ENCODE data around the gene HTR5A. TPM values are rescaled to one million over a fixed set of nuclear protein-coding genes. Genes with fewer than 3 reads are reported as not detected.

The HTR5A gene
- total and polyA plus RNA-seq, 2 of the 13 experiments (the other 11 are each of a cell fraction or from before 2014, with no cell fraction given) = not detected

- TF ChIP-seq KLF6 (CRISPR knock-in tag; IDR thresholded peaks at IDR 0.05) (no peak), ZNF768 (CRISPR knock-in tag; IDR thresholded peaks at IDR 0.05) (no peak)
Measured at GRCh38 chr7:155071121-155071651, 1.1 kb downstream of the HTR5A start (continued).

DNA sequence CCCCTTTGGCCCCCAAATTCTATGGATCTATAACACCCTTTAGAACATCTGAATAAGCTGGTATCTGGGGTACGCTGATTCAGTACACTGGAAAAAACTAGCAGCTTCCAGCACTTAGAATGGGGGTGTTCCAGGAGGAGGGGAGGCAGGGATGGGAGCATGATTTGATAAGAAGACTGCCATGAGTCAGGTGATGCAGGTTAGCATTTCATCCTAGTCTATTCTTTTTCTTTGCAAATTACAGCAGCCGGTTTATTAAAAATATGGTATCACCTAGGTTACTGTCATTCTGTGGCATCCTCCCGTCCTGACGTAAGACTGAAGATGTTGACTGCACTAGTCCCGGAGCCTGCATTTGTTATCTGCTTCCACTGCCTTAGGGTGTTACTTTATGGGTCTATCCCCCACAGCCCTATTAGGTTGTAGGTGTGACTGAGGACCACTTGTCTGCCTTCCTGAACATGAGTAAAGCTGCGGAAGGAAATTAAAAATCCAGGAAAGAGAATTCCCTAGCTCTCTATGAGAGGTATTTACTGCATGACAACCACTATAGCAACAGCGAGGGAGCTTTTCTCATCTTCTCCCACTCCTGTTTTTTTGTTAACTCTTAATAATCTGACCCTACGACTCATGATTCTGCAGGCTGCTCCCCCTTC lies 1.9 kb downstream of the HTR5A start:
- intact Hi-C loops (cut with micrococcal nuclease; ENCODE audit: unreplicated experiment) (no loop called here), in situ Hi-C loops (cut with HindIII; ENCODE audit: extremely low pct_ligation_motif_present, low pct_unique_long_range_greater_than_20kb) (no loop called here)
- Histone ChIP-seq H3K9ac (ENCODE audit: insufficient read depth, low read depth, low read length) (no peak overlapping the region), H3K27ac (ENCODE audit: extremely low read length, insufficient read depth, low read length) (no peak overlapping the region), H3K4me2 (ENCODE audit: low read depth, low read length) (no peak overlapping the region), H3K4me1 (ENCODE audit: insufficient read depth, low read length) (no peaks in the 10 kb centered on the region), H4K20me1 (ENCODE audit: insufficient read depth, low read length) (no peaks in the 10 kb centered on the region; the same call in 1 of the 2 replicates), H3K4me3 (replicated peaks in 1 of 3; ENCODE audit: insufficient read depth in 1 of 3, low read depth in 2 of 3, low read length in 3 of 3) (no peak overlapping the region), H3K9me3 (ENCODE audit: low read length) (no peaks in the 10 kb centered on the region), H3K27me3 (ENCODE audit: control insufficient read depth in 1 of 2, insufficient read depth in 2 of 2, low read length in 2 of 2) (no peaks in the 10 kb centered on the region), H2AFZ (ENCODE audit: low read length) (no peak overlapping the region), H3K36me3 (replicated peaks in 1 of 2; ENCODE audit: control insufficient read depth in 1 of 2, insufficient read depth in 2 of 2, low read length in 2 of 2) (no peaks in the 10 kb centered on the region), H3K79me2 (ENCODE audit: insufficient read depth, low read length) (no peaks in the 10 kb centered on the region)
- FAIRE-seq (no peak), ATAC-seq (no peak), DNase-seq (ENCODE audit: low spot score) (no peak)
- no TSS peak for BruUV-seq (replicated peaks)
- 24% methylated on average over 8 of the region's 8 CpGs for WGBS (ENCODE audit: low lambda C conversion rate)
- CTCF ChIA-PET (ENCODE audit: low intra/inter-chr PET ratio, low total read pairs) = no interaction called here
- POLR2A ChIA-PET = no interaction called here
- TF ChIP-seq PATZ1 (CRISPR knock-in tag; IDR thresholded peaks at IDR 0.05) (no peak), MED13 (CRISPR knock-in tag; IDR thresholded peaks at IDR 0.05) (no peak), MED8 (CRISPR knock-in tag; IDR thresholded peaks at IDR 0.05; ENCODE audit: insufficient replicate concordance) (no peak), HNF4G (IDR thresholded peaks at IDR 0.05; ENCODE audit: borderline replicate concordance, low read depth, low read length) (no peak), HNF4G (CRISPR knock-in tag; IDR thresholded peaks at IDR 0.05; ENCODE audit: borderline replicate concordance, low read depth) (no peak), ZNF234 (CRISPR knock-in tag; conservative IDR thresholded peaks at IDR 0.05) (no peak), ZSCAN29 (CRISPR knock-in tag; conservative IDR thresholded peaks at IDR 0.05) (no peak), FOXK1 (CRISPR knock-in tag; IDR thresholded peaks at IDR 0.05; ENCODE audit: borderline replicate concordance, low read depth) (no peak), BRF2 (CRISPR knock-in tag; IDR thresholded peaks at IDR 0.05) (no peak), RCOR2 (CRISPR knock-in tag; IDR thresholded peaks at IDR 0.05) (no peak), ZNF777 (CRISPR knock-in tag; IDR thresholded peaks at IDR 0.05) (no peak)
- TF ChIP-seq, protein P1, sequence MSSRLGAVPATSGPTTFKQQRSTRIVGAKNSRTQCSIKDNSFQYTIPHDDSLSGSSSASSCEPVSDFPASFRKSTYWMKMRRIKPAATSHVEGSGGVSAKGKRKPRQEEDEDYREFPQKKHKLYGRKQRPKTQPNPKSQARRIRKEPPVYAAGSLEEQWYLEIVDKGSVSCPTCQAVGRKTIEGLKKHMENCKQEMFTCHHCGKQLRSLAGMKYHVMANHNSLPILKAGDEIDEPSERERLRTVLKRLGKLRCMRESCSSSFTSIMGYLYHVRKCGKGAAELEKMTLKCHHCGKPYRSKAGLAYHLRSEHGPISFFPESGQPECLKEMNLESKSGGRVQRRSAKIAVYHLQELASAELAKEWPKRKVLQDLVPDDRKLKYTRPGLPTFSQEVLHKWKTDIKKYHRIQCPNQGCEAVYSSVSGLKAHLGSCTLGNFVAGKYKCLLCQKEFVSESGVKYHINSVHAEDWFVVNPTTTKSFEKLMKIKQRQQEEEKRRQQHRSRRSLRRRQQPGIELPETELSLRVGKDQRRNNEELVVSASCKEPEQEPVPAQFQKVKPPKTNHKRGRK (CRISPR knock-in tag; IDR thresholded peaks at IDR 0.05) = no peak
- TF ChIP-seq, protein P2, sequence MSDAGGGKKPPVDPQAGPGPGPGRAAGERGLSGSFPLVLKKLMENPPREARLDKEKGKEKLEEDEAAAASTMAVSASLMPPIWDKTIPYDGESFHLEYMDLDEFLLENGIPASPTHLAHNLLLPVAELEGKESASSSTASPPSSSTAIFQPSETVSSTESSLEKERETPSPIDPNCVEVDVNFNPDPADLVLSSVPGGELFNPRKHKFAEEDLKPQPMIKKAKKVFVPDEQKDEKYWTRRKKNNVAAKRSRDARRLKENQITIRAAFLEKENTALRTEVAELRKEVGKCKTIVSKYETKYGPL (CRISPR knock-in tag; IDR thresholded peaks at IDR 0.05) = no peak
- TF ChIP-seq, protein P3, sequence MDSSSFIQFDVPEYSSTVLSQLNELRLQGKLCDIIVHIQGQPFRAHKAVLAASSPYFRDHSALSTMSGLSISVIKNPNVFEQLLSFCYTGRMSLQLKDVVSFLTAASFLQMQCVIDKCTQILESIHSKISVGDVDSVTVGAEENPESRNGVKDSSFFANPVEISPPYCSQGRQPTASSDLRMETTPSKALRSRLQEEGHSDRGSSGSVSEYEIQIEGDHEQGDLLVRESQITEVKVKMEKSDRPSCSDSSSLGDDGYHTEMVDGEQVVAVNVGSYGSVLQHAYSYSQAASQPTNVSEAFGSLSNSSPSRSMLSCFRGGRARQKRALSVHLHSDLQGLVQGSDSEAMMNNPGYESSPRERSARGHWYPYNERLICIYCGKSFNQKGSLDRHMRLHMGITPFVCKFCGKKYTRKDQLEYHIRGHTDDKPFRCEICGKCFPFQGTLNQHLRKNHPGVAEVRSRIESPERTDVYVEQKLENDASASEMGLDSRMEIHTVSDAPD (CRISPR knock-in tag; IDR thresholded peaks at IDR 0.05) = no peak
